HEK293 (cell line): ENCODE measurements around the gene FBXW5.

Experiments
- CTCF ChIP-seq: fragments of 450-650 bp; formaldehyde crosslinking; IDR thresholded peaks from 2 replicates; pipeline ENCODE4 v1.5.1; 2016; ENCODE audit warnings: missing biosample characterization, missing genetic modification characterization
- PATZ1 ChIP-seq: fragments of 450-650 bp; formaldehyde crosslinking; IDR thresholded peaks from 2 replicates; pipeline ENCODE4 v1.5.1; 2016; ENCODE audit warnings: missing biosample characterization, missing genetic modification characterization

- TF ChIP-seq PATZ1, result no peak
- no peak for TF ChIP-seq CTCF (tag by site-specific recombination)
Measured at GRCh38 chr9:136942112-136942880, 2.2 kb downstream of the FBXW5 start.
